SKM-1 (cell line): ENCODE measurements around the gene DAZAP1.
A peak's percentile ranks its signal among the peaks of the same experiment; 100 is the strongest.

Source experiments
- DNase-seq: peaks from one replicate; lab custom pipeline; 2025; ENCODE audit not compliant: unreplicated experiment; lab: John Stamatoyannopoulos, UW

DAZAP1 gene

DNA sequence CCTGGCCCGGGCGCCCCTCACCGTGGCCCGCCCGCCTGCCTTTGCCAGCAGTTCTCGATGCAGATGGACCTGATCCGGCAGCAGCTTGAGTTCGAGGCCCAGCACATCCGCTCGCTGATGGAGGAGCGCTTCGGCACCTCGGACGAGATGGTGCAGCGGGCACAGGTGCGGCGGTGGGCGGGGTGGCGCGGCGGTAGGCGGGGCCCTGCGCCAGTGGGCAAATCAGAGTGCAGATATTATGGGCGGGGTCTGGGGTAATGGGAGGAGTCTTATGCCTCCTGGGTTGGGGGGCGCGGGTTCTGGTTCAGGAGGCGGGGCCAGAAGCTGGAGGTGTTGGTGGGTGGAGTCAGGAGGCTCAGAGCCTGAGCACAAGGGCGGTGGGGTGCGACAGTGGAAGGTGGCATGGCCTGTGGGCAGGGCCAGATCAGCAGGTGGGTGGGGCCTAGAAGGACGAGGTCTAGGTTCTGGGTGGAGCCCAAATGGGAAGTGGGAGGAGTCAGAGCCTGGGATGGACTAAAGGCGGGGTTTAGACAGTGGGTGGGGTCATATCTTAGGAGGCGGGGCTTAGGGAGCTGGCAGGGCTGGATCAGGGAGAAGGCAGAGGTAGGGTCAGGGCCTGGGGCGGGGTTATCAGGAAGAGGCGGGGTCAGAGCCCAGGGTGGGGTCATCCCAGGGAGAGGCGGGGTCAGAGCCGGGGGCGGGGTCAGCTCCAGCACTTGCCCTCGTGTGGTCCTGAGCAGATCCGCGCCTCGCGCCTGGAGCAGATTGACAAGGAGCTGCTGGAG lies 48.1 kb downstream of the DAZAP1 start:
- DNase-seq = peak; percentile 85

DNA sequence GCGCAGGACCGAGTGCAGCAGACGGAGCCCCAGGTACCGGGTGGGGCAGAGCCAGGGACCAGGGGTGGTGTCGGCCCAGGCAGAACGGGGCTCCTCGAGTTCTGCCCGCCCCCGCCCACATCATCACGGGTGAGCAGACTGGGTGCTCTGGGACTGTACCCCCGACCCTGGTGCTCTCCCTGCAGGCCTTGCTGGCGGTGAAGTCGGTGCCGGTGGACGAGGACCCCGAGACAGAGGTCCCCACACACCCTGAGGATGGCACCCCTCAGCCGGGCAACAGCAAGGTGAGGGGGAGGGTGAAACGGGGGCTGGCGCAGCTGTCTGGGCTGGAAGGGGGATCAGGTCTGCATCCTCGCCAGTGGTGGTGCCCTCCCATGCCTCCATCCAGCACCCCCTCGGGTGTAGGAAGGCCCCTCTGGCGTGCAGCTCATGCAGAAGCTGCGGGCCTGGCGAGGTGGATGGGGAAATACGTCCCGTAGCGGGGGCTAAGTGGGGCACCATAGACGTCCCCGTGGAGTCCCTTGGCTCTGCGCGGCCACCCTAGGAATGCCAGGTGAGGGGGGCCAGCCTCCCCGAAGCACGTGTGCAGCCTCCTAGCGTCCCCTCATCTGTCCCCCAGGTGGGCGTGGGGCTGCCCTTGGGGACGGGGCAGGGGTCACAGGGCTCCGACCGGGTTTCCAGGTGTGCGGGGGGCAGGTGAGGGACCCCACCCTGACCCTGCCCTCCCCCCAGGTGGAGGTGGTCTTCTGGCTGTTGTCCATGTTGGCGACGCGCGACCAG lies 48.9 kb downstream of the DAZAP1 start:
- no peak for DNase-seq

DNA sequence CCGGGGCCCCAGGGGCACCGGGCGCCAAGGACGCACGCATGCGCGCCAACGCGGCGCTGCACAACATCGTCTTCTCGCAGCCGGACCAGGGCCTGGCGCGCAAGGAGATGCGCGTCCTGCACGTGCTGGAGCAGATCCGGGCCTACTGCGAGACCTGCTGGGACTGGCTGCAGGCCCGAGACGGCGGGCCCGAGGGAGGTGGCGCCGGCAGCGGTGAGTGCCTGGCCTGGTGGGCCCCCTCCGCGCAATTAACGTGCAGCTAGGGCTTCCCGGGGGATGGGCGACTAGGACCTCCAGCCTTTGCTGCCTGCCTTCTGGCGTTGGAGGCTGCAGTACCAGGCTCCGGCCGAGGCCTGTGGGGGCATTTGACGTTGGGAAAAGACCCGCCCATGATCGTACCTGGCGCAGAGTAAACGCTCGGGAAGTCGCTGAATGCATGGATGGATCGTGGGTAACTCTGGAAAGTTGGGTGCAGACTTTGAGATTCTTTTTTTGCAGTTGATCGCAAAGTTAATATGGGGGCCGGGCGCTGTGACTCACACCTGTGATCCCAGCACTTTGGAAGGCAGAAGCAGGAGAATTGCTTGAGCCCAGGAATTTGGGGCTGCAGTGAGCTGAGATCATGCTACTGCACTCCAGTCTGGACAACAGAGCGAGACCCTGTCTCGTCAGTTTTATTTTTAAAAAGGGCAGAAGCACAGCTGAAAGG lies 49.8 kb downstream of the DAZAP1 start:
- DNase-seq = no peak

- no peak for DNase-seq
These were observed 50.5 kb downstream of the DAZAP1 start for GRCh38 chr19:1457892-1458291.

- no peak for DNase-seq
These were observed 52.1 kb downstream of the DAZAP1 start for GRCh38 chr19:1459479-1459878.

DNA sequence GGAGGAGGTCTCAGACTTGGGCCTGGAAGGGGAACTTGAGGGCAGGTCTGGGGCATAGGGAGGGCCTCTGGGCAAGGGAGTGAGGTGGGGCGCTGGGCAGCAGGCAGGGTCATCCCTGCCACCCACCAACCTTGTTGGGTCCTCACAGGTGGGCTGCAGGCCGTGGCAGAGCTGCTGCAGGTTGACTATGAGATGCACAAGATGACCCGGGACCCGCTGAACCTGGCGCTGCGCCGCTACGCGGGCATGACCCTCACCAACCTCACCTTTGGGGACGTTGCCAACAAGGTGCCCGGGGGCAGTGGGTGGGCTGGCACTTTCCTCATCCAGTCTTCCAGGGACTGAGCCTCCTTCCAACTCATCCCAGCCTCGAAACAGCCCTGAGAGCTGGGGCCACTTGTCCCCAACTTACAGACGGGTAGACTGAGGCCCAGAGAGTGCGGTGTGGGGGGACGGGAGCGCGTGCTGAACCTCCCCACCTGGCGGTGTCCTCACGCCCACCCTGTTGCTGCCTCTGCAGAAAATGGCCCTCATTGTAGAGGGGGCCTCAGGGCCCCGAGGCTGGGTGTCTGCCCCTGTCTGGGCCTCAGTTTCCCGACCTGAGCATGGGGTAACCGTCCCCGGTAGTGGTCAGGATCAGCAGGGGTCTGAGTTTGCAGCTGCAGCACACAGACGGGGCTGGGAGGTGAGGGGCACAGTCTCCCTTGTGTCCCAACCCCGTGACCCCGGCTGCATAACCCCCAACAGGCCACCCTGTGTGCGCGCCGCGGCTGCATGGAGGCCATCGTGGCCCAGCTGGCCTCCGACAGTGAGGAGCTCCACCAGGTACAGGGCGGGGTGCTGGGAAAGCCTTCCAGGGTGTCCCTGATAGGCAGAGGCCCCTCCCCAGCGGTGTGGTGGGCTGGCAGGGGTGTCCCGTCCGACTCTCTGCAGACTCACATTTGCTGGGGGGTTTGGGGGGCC lies 52.9 kb downstream of the DAZAP1 start:
- DNase-seq = no peak

- DNase-seq = no peak
These were observed 54.5 kb downstream of the DAZAP1 start for GRCh38 chr19:1461862-1462261.

GRCh38 chr19:1465191-1466016 lies 58.0 kb downstream of the DAZAP1 start:
- no peak for DNase-seq

GRCh38 chr19:1466018-1466460 lies 58.7 kb downstream of the DAZAP1 start:
- no peak for DNase-seq

DNA sequence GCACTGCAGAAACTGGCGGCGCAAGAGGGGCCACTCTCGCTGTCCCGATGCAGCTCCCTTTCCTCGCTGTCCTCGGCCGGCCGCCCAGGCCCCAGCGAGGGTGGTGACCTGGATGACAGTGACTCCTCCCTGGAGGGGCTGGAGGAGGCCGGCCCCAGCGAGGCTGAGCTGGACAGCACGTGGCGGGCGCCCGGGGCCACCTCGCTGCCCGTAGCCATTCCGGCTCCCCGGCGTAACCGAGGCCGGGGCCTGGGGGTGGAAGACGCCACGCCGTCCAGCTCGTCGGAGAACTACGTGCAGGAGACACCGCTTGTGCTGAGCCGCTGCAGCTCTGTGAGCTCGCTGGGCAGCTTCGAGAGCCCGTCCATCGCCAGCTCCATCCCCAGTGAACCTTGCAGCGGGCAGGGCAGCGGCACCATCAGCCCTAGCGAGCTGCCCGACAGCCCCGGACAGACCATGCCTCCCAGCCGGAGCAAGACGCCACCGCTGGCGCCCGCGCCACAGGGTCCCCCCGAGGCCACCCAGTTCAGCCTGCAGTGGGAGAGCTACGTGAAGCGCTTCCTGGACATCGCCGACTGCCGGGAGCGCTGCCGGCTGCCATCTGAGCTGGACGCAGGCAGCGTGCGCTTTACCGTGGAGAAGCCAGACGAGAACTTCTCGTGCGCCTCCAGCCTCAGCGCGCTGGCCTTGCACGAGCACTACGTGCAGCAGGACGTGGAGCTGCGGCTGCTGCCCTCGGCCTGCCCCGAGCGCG lies 59.3 kb downstream of the DAZAP1 start:
- DNase-seq = no peak

DNA sequence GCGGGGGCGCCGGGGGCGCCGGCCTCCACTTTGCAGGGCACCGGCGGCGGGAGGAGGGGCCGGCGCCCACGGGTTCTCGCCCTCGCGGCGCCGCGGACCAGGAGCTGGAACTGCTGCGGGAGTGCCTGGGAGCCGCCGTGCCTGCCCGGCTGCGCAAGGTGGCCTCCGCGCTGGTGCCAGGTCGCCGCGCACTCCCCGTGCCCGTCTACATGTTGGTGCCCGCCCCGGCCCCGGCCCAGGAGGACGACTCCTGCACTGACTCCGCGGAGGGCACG lies 59.8 kb downstream of the DAZAP1 start:
- DNase-seq = no peak

GRCh38 chr19:1467490-1468273 lies 60.3 kb downstream of the DAZAP1 start:
- DNase-seq = no peak

DNA sequence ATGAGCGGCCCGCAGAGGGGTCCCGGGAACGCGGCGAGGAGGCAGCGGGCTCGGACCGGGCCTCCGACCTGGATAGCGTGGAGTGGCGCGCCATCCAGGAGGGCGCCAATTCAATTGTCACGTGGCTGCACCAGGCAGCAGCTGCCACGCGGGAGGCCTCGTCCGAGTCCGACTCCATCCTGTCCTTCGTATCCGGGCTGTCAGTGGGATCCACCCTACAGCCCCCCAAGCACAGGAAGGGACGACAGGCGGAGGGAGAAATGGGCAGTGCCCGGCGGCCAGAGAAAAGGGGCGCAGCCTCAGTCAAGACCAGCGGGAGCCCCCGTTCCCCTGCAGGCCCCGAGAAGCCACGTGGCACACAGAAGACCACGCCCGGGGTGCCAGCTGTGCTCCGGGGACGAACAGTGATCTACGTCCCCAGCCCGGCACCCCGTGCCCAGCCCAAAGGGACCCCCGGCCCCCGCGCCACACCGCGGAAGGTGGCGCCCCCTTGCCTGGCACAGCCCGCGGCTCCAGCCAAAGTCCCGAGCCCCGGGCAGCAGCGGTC lies 61.0 kb downstream of the DAZAP1 start:
- no peak for DNase-seq

GRCh38 chr19:1468821-1469254 lies 61.5 kb downstream of the DAZAP1 start:
- DNase-seq = no peak

DNA sequence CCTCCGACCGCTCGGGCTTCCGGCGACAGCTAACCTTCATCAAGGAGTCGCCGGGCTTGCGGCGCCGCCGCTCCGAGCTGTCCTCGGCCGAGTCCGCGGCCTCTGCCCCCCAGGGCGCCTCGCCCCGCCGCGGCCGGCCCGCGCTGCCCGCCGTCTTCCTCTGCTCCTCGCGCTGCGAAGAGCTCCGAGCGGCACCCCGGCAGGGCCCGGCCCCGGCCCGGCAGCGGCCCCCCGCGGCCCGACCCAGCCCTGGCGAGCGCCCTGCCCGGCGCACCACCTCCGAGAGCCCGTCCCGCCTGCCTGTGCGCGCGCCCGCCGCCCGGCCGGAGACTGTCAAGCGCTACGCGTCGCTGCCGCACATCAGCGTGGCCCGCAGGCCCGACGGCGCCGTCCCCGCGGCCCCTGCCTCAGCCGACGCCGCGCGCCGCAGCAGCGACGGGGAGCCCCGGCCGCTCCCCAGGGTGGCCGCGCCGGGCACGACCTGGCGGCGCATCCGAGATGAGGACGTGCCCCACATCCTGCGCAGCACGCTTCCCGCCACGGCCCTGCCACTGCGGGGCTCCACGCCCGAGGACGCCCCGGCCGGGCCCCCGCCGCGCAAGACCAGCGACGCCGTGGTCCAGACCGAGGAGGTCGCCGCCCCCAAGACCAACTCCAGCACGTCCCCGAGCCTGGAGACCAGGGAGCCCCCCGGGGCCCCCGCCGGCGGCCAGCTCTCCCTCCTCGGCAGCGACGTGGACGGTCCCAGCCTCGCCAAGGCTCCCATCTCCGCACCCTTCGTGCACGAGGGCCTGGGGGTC lies 62.1 kb downstream of the DAZAP1 start:
- no peak for DNase-seq

- DNase-seq = no peak
These were observed 62.6 kb downstream of the DAZAP1 start for GRCh38 chr19:1470055-1470304.

DNA sequence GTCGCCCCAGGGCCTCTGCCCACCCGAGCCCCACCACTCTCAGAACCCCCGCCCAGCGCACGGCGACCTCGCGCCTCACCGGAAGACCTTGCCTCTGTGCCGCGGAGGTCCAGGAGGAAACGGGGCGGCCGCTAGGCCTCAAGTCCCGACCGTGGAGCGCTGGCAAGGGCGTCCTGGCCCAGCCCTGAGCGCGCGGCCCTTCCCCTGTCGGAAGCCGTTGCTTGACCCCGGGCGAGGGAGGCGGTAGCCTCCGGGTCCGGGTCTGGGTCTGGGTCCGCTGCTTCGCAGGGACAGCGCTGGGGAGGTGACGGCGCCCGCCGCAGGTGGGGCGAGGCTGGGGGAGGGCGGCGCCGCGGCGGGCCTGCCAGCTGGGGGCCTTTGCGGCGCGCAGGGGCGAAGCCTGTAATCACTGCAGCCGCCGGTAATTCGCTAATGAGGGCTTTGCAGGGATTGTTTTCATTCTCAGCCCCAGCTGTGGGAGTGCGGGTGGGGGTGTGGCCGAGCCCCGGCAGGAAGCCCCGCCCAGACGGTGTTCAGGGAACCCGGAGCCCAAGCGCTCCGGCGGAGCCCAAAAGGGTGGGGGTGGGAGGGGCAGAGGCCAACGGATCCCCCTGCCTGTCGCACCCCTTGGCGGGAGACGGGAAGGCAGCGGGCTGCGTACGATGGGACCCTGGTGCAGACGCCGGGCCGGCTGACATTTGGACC lies 63.1 kb downstream of the DAZAP1 start:
- DNase-seq = no peak
